GM12801 (cell line): ENCODE data around the gene ATP1A4.

Experiments
- TF ChIP-seq, protein P1 (sequence below): IDR thresholded peaks from one replicate; pipeline ENCODE4 v1.5.1; 2011; ENCODE audit warnings: control low read depth; ENCODE audit not compliant: insufficient read length; ENCODE audit errors: extremely low read depth

Gene ATP1A4

GRCh38 chr1:160168609-160169369 lies 17.4 kb downstream of the ATP1A4 start:
- TF ChIP-seq, protein P1, sequence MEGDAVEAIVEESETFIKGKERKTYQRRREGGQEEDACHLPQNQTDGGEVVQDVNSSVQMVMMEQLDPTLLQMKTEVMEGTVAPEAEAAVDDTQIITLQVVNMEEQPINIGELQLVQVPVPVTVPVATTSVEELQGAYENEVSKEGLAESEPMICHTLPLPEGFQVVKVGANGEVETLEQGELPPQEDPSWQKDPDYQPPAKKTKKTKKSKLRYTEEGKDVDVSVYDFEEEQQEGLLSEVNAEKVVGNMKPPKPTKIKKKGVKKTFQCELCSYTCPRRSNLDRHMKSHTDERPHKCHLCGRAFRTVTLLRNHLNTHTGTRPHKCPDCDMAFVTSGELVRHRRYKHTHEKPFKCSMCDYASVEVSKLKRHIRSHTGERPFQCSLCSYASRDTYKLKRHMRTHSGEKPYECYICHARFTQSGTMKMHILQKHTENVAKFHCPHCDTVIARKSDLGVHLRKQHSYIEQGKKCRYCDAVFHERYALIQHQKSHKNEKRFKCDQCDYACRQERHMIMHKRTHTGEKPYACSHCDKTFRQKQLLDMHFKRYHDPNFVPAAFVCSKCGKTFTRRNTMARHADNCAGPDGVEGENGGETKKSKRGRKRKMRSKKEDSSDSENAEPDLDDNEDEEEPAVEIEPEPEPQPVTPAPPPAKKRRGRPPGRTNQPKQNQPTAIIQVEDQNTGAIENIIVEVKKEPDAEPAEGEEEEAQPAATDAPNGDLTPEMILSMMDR: no peak

DNA sequence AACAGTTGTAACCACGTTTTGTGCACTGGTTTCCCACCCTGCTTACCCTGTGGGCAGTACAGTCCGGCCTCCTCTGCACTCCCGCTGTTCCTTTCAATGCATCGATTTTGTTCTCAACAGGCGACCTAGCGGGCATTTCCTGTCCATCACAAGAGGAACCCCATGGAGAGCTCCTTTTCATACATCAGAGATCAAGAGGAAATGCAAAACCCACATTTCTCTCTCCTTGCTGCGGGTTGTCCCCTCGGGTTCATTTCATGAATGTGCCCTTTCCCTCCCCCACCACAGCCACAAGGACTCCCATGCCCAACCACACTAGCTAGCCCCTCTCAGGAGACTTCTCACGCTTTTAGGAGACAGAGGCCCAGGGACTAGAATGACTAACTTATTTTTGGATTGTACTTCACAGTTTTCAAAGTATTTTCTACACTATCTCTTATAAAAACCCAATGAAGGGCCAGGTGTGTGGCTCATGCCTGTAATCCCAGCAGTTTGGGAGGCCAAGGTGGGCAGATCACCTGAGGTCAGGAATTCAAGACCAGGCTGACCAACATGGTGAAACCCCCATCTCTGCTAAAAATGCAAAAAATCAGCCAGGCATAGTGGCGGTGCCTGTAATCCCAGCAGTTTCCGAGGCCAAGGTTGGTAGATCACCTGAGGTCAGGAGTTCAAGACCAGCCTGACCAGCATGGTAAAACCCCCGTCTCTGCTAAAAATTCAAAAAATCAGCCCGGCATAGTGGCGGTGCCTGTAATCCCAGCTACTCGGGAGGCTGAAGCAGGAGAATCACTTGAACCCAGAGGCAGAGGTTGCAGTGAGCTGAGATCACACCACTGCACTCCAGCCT lies 18.4 kb downstream of the ATP1A4 start:
- TF ChIP-seq, protein P1: no peak

GRCh38 chr1:160171354-160171753 lies 20.0 kb downstream of the ATP1A4 start:
- TF ChIP-seq, protein P1: no peak

DNA sequence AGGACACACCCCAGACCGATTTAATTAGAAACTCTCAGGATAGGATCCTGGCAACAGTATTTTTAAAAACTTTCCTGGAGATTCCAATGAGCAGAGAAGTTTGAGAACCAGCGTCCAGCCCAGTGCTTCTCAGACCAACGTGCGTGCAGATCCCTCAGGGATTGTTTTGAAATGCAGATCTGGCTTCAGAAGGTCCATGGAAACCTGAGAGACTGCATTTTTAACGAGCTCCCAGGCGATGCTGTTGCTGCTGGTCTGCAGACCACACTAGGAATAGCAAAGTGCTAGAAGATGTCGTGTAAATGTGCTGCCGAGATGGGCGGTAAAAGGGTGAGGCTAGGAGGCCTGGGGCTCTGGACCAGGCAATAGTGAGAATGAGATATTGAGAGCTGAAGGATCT lies 20.6 kb downstream of the ATP1A4 start:
- TF ChIP-seq, protein P1: no peak

DNA sequence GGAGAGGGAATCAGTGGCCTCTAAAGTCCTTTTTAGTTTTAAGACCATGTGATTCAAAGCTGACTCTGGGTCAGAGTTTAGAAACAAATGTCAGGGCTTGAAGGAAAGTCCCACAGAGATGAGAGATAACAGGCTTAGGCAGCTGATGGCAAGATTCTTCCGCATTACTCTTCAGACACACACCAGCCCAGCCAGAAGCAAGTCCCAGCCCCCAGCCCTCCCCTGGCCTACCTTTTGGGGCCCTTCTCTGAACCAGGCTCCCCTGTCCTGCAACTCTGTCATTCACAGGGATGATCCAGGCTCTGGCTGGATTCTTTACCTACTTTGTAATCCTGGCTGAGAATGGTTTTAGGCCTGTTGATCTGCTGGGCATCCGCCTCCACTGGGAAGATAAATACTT lies 25.8 kb downstream of the ATP1A4 start:
- TF ChIP-seq, protein P1: no peak

- TF ChIP-seq, protein P1: no peak
These were observed 26.3 kb downstream of the ATP1A4 start for GRCh38 chr1:160177667-160178066.

GRCh38 chr1:160178731-160179130 lies 27.3 kb downstream of the ATP1A4 start:
- TF ChIP-seq, protein P1: no peak
